Caco-2 (cell line): ENCODE measurements around the gene BHLHE23. TPM values are rescaled to one million over a fixed set of nuclear protein-coding genes. Genes with fewer than 3 reads are reported as not detected.

Experiments
- BruUV-seq: library from RNA; stranded (reverse); fragments of 400-500 nt; replicated peaks from 2 replicates; lab custom pipeline; 2021; lab: Mats Ljungman, UMichigan
- CTCF ChIA-PET: fragments of 300-600 bp; sonication (Branson Sonifier 250); formaldehyde crosslinking; loops from one replicate; lab custom pipeline; 2022; ENCODE audit warnings: antibody characterized with exemption; lab: Charles Lee
- POLR2A ChIA-PET: fragments of 300-600 bp; sonication (Branson Sonifier 250); formaldehyde crosslinking; loops from one replicate; lab custom pipeline; 2022; ENCODE audit warnings: antibody characterized with exemption; lab: Charles Lee
- DNase-seq, 2 experiments: peaks; one replicate each; pipeline versions ENCODE4 v3.0.0 to v3.0.0-alpha.2; 2020 to 2022
- H3K27me3 ChIP-seq: replicated peaks from 2 replicates; pipeline ENCODE4 v1.6.0; 2011; ENCODE audit warnings: low read length; ENCODE audit not compliant: control insufficient read depth, insufficient read depth
- H3K36me3 ChIP-seq: 2 replicates; pipeline ENCODE4 v1.5.1; 2011; ENCODE audit warnings: low read length; ENCODE audit not compliant: control insufficient read depth, insufficient read depth
- H3K4me1 ChIP-seq: fragments of 250-450 bp; sonication (Bioruptor Pico); 2 replicates; pipeline ENCODE4 v1.5.1; 2020; ENCODE audit warnings: mild to moderate bottlenecking
- H3K4me3 ChIP-seq: 2 replicates; pipeline ENCODE4 v1.5.1; 2011; ENCODE audit warnings: low read depth, mild to moderate bottlenecking, control low read depth, low read length
- H3K9me3 ChIP-seq: fragments of 250-450 bp; sonication (Bioruptor Pico); 2 replicates; pipeline ENCODE4 v1.5.1; 2020; ENCODE audit warnings: mild to moderate bottlenecking, moderate library complexity
- H3K27ac Mint-ChIP-seq: one replicate; pipeline ENCODE4 v1.8.0; 2022; ENCODE audit warnings: mixed read lengths; ENCODE audit not compliant: unreplicated experiment
- H3K27me3 Mint-ChIP-seq: one replicate; pipeline ENCODE4 v1.8.0; 2022; ENCODE audit warnings: mixed read lengths; ENCODE audit not compliant: insufficient read depth, unreplicated experiment
- H3K36me3 Mint-ChIP-seq: one replicate; pipeline ENCODE4 v1.8.0; 2022; ENCODE audit warnings: mild to moderate bottlenecking, mixed read lengths; ENCODE audit not compliant: insufficient read depth, unreplicated experiment
- H3K4me1 Mint-ChIP-seq: one replicate; pipeline ENCODE4 v1.8.0; 2022; ENCODE audit warnings: low read depth, mixed read lengths; ENCODE audit not compliant: unreplicated experiment
- H3K4me3 Mint-ChIP-seq: one replicate; pipeline ENCODE4 v1.8.0; 2022; ENCODE audit warnings: mild to moderate bottlenecking, moderate library complexity, mixed read lengths; ENCODE audit not compliant: unreplicated experiment
- H3K9me3 Mint-ChIP-seq: one replicate; pipeline ENCODE4 v1.8.0; 2022; ENCODE audit warnings: mixed read lengths; ENCODE audit not compliant: unreplicated experiment
- intact Hi-C: fragments of 100-400 bp; cut with micrococcal nuclease; formaldehyde crosslinking; loops from one replicate; pipeline ENCODE4 v1.10.0; 2022; ENCODE audit not compliant: unreplicated experiment
- total RNA-seq: library from RNA; stranded (reverse); gene quantifications from 2 replicates; pipeline ENCODE4 v1.2.3, GENCODE V29; 2022
- TF ChIP-seq, protein P1 (sequence below), 2 experiments: fragments of 200-600 bp in 1 of 2; IDR thresholded peaks; 1 replicate in 1 of 2; 2 replicates in 1 of 2; pipeline versions ENCODE4 v1.5.1 to v1.8.0; 2011 to 2022; ENCODE audit warnings: antibody characterized with exemption in 1 of 2, control low read depth in 1 of 2, inconsistent platforms in 1 of 2, low read depth in 1 of 2, low read length in 1 of 2, mild to moderate bottlenecking in 1 of 2, moderate library complexity in 1 of 2; ENCODE audit not compliant: insufficient read depth in 1 of 2, severe bottlenecking in 1 of 2, unreplicated experiment in 1 of 2

Gene BHLHE23
- total RNA-seq, 1 experiment from 2014 or later, result 0.95 TPM

DNA sequence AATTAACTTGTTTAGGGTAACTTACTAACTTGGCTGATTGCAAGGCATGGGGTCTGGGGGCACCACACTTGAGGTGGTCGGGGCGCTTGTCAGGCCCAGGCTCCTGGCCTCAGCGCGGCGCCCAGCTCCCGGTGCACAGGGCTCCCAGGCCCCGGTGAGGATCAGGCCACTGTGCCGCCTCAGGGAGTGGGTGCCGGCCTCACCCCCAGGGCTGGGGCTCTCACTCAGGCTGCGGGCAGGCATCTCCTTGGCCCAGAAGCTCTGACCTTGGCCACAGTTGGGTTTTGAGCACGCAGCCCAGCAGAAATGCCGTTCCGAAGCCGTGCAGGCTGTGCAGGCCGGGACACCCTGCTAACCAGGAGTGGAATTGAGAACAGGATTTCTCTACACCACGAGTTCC lies 37.8 kb upstream of the BHLHE23 start:
- ChIA-PET POLR2A (no interaction called here), CTCF (no interaction called here)
- no peaks in the 10 kb centered on the region for H3K9me3 Mint-ChIP-seq
- Histone ChIP-seq H3K36me3 (no peaks in the 10 kb centered on the region), H3K4me1 (peaks cover 7% of the 10 kb centered on the region), H3K4me3 (no peak overlapping the region), H3K9me3 (peaks cover 13% of the 10 kb centered on the region), H3K27me3 (no peaks in the 10 kb centered on the region)
- TF ChIP-seq, protein P1, sequence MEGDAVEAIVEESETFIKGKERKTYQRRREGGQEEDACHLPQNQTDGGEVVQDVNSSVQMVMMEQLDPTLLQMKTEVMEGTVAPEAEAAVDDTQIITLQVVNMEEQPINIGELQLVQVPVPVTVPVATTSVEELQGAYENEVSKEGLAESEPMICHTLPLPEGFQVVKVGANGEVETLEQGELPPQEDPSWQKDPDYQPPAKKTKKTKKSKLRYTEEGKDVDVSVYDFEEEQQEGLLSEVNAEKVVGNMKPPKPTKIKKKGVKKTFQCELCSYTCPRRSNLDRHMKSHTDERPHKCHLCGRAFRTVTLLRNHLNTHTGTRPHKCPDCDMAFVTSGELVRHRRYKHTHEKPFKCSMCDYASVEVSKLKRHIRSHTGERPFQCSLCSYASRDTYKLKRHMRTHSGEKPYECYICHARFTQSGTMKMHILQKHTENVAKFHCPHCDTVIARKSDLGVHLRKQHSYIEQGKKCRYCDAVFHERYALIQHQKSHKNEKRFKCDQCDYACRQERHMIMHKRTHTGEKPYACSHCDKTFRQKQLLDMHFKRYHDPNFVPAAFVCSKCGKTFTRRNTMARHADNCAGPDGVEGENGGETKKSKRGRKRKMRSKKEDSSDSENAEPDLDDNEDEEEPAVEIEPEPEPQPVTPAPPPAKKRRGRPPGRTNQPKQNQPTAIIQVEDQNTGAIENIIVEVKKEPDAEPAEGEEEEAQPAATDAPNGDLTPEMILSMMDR (IDR thresholded peaks at IDR 0.05; ENCODE audit: insufficient read depth in 1 of 2, low read depth in 1 of 2, low read length in 1 of 2, severe bottlenecking in 1 of 2, unreplicated experiment in 1 of 2), result no peak
- peaks cover 2% of the 10 kb centered on the region for H3K27me3 Mint-ChIP-seq
- intact Hi-C loops, result no loop called here
- no peak for DNase-seq
- no peak overlapping the region for H3K4me3 Mint-ChIP-seq
- H3K36me3 Mint-ChIP-seq, result no peaks in the 10 kb centered on the region
- H3K4me1 Mint-ChIP-seq, result peaks cover 10% of the 10 kb centered on the region
- H3K27ac Mint-ChIP-seq, result no peak overlapping the region
- BruUV-seq, result no TSS peak

DNA sequence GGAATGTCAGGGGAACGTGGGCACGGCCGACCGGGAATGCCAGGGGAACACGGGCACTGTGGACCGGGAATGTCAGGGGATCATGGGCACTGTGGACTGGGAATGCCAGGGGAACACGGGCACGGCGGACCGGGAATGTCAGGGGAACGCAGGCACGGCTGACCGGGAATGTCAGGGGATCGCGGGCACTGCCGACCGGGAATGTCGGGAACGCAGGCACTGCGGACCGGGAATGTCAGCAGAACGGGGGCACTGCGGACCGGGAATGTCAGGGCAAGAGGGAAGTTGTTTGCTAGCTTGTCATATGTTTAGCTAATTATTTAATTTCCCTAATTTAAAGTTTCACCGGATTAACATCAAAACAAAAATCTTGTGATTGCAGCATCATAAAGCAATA lies 37.4 kb upstream of the BHLHE23 start:
- no TSS peak for BruUV-seq
- CTCF ChIA-PET, result no interaction called here
- intact Hi-C loops, result no loop called here

DNA sequence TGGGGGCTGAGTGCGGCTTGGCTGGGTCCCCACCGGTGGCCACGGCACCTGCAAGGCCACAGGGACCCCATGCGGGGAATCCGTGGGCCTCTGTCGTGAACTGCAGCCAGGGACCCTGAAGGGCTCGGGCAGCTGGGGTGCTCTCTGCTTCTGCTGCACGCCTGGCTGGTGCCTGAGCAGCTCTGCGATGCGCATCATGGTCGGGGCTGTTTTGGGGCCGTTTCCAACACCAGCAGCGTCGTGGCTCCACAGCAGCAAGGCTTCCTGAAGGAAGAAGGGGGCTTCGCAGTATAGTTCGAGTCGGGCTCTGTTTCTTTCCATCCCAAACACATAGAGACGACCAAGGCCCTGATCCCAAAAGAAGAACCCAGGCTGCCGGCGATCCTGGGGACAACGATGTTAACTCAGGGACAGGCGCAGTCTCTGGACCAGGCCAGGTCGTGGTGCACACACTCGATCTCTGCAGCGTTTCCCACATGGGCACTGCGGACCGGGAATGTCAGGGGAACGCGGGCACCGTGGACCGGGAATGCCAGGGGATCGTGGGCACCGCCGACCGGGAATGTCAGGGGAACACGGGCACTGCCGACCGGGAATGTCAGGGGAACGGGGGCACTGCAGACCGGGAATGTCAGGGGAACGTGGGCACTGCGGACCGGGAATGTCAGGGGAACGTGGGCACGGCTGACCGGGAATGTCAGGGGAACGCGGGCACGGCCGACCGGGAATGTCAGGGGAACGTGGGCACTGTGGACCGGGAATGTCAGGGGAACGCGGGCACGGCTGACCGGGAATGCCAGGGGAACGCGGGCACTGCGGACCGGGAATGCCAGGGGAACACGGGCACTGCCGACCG lies 36.8 kb upstream of the BHLHE23 start:
- H3K27me3 Mint-ChIP-seq, result peaks cover 2% of the 10 kb centered on the region
- no peaks in the 10 kb centered on the region for H3K9me3 Mint-ChIP-seq
- peaks cover 11% of the 10 kb centered on the region for H3K9me3 ChIP-seq
- H3K4me1 ChIP-seq, result peaks cover 7% of the 10 kb centered on the region
- no peaks in the 10 kb centered on the region for H3K27me3 ChIP-seq
- H3K4me3 Mint-ChIP-seq, result no peak overlapping the region
- H3K36me3 Mint-ChIP-seq, result no peaks in the 10 kb centered on the region
- CTCF ChIA-PET, result interaction anchor here (1.2 kb wide), 1 partner anchor 21 kb away, joined by 3 read pairs; no protein-coding TSS in a partner anchor
- BruUV-seq, result no TSS peak
- POLR2A ChIA-PET, result no interaction called here
- no peak overlapping the region for H3K27ac Mint-ChIP-seq
- DNase-seq, result no peak
- TF ChIP-seq, protein P1 (IDR thresholded peaks at IDR 0.05; ENCODE audit: insufficient read depth in 1 of 2, low read depth in 1 of 2, low read length in 1 of 2, severe bottlenecking in 1 of 2, unreplicated experiment in 1 of 2), result no peak
- H3K4me3 ChIP-seq, result no peak overlapping the region
- no peaks in the 10 kb centered on the region for H3K36me3 ChIP-seq
- peaks cover 10% of the 10 kb centered on the region for H3K4me1 Mint-ChIP-seq
- intact Hi-C loops, result no loop called here

More for the DNA sequence above, 37.4 kb upstream of the BHLHE23 start:
- H3K9me3 Mint-ChIP-seq, result no peaks in the 10 kb centered on the region
- POLR2A ChIA-PET, result no interaction called here
- no peak for DNase-seq
- H3K4me1 Mint-ChIP-seq, result peaks cover 10% of the 10 kb centered on the region
- H3K4me3 Mint-ChIP-seq, result no peak overlapping the region
- Histone ChIP-seq H3K4me1 (peaks cover 7% of the 10 kb centered on the region), H3K9me3 (peaks cover 13% of the 10 kb centered on the region), H3K27me3 (no peaks in the 10 kb centered on the region), H3K4me3 (no peak overlapping the region), H3K36me3 (no peaks in the 10 kb centered on the region)
- TF ChIP-seq, protein P1 (IDR thresholded peaks at IDR 0.05; ENCODE audit: insufficient read depth in 1 of 2, low read depth in 1 of 2, low read length in 1 of 2, severe bottlenecking in 1 of 2, unreplicated experiment in 1 of 2), result no peak
- H3K36me3 Mint-ChIP-seq, result no peaks in the 10 kb centered on the region
- no peak overlapping the region for H3K27ac Mint-ChIP-seq
- peaks cover 2% of the 10 kb centered on the region for H3K27me3 Mint-ChIP-seq
